ENCODE data around the gene SNRPA1.

The SNRPA1 gene

GRCh38 chr15:101318147-101318819 lies 23.2 kb upstream of the SNRPA1 start:
- TF ChIP-seq CTCF (IDR thresholded peaks at IDR 0.05; ENCODE audit: low read depth, low read length) = no peak
- no peak for DNase-seq (ENCODE audit: extremely low read depth, low read depth)

DNA sequence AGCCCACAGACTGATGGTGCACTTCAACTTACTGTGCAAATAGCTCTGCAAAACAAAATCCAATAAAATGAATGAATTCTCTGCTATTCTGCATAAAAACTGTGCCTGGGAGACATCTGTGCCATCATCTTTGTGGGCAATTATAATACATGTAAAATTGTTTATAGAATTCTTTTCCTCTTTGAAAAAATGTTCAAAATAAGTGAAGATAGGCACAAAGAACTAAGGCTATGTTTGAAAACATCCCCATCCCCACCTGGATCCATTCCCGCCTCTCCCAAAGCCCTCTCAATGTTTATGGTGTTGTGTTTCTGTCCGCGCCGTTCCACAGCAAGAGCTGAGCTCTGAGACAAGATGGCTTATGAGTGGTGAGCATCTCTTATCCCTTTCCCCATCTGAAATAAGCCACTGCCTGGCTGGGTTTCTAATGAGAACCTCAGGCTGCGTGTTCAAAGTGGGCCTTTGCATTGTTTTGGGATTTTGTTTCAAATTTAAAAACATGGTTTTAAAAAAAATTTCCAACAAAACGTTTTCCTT lies 22.4 kb upstream of the SNRPA1 start:
- DNase-seq (ENCODE audit: extremely low read depth, low read depth) = no peak
- TF ChIP-seq CTCF (IDR thresholded peaks at IDR 0.05; ENCODE audit: low read depth, low read length) = no peak

DNA sequence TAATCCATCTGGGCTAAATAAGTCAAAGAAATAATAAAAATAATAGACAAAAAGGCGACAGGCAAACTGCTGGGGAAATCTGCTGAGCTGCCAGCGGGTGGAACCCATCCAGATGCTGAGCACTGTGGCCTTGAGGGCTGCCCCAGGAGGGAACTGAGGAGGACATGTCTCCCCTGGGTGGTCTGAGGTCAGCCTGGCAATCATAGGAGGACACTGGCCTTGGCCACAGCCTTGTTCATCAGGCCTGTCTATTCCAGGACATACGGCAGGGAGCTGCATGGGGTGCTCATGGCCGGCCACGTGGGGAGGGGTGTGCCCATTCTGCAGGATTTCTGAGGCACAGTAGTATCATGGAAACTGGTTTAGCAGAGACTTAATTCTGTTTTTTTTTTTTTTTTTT lies 21.5 kb upstream of the SNRPA1 start:
- no peak for TF ChIP-seq CTCF (IDR thresholded peaks at IDR 0.05; ENCODE audit: low read depth, low read length)
- DNase-seq (ENCODE audit: extremely low read depth, low read depth) = no peak

DNA sequence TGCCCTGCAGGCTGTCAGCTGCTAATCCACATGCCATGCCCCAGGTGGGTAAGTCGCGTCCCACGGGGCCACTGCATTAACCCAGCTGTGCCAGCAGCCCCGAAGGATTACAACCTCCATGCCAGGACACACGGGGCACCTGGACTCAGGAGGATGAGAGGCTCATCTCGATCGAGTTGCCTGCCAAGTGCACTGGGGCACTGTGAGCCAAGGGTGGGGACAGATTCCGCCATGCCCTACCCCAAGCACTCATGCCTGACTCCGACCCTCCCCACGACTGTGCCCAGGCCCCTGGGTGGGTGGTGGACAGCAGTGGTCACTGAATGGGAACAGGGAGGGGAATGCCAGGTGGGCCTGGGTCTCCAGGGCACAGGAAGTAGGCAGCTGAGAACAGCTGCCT lies 20.7 kb upstream of the SNRPA1 start:
- DNase-seq (ENCODE audit: extremely low read depth, low read depth) = no peak
- no peak for TF ChIP-seq CTCF (IDR thresholded peaks at IDR 0.05; ENCODE audit: low read depth, low read length)

GRCh38 chr15:101314336-101315125 lies 19.5 kb upstream of the SNRPA1 start:
- no peak for DNase-seq (ENCODE audit: extremely low read depth, low read depth)

GRCh38 chr15:101313041-101313761 lies 18.2 kb upstream of the SNRPA1 start:
- no peak for TF ChIP-seq CTCF (IDR thresholded peaks at IDR 0.05; ENCODE audit: low read depth, low read length)
- no peak for DNase-seq (ENCODE audit: extremely low read depth, low read depth)

More at GRCh38 chr15:101314336-101315125, 19.5 kb upstream of the SNRPA1 start:
- TF ChIP-seq CTCF (IDR thresholded peaks at IDR 0.05; ENCODE audit: low read depth, low read length) = no peak

Measured in AG09319 (cell line).